ENCODE data around the gene OMA1.
"Not testable (repeated sequence)": the region's sequence is repeated elsewhere in the genome, so short reads cannot be mapped to it uniquely, and the experiment has no call there.

The OMA1 gene

GRCh38 chr1:58546520-58547308 is at the start of gene OMA1:
TSS of gene OMA1 (minus strand) at chr1:58546726. CDS start at chr1:58539294, 7,432 bp downstream.
- peak; percentile 70 for DNase-seq

- DNase-seq: no peak
These were observed 48.0 kb upstream of the OMA1 start for GRCh38 chr1:58594546-58594945.

GRCh38 chr1:58592522-58593134 is 46.1 kb upstream of the OMA1 start:
- DNase-seq: no peak

- no peak for DNase-seq
These were observed 45.3 kb upstream of the OMA1 start for GRCh38 chr1:58591806-58592205.

GRCh38 chr1:58590019-58590418 is 43.5 kb upstream of the OMA1 start:
- no peak for DNase-seq

GRCh38 chr1:58588396-58588795 is 41.9 kb upstream of the OMA1 start:
- no peak for DNase-seq

GRCh38 chr1:58587667-58588066 is 41.1 kb upstream of the OMA1 start:
- DNase-seq: no peak

- no peak for DNase-seq
These were observed 39.7 kb upstream of the OMA1 start for GRCh38 chr1:58586271-58586670.

- no peak for DNase-seq
These were observed 39.1 kb upstream of the OMA1 start for GRCh38 chr1:58585581-58586151.

- no peak for DNase-seq
These were observed 38.6 kb upstream of the OMA1 start for GRCh38 chr1:58585166-58585565.

- DNase-seq: no peak
These were observed 37.8 kb upstream of the OMA1 start for GRCh38 chr1:58584082-58584895.

- no peak for DNase-seq
These were observed 37.0 kb upstream of the OMA1 start for GRCh38 chr1:58583496-58583895.

- not testable (repeated sequence) for DNase-seq
These were observed 35.6 kb upstream of the OMA1 start for GRCh38 chr1:58582143-58582542.

GRCh38 chr1:58581641-58582040 is 35.1 kb upstream of the OMA1 start:
- no peak for DNase-seq

GRCh38 chr1:58580186-58580585 is 33.7 kb upstream of the OMA1 start:
- DNase-seq: no peak

- no peak for DNase-seq
These were observed 31.1 kb upstream of the OMA1 start for GRCh38 chr1:58577654-58578030.

- no peak for DNase-seq
These were observed 30.5 kb upstream of the OMA1 start, which contains the start of gene TACSTD2 for GRCh38 chr1:58576727-58577653. TSS of gene TACSTD2 (minus strand) at chr1:58577252. CDS start at chr1:58577156, 96 bp downstream.

GRCh38 chr1:58576325-58576726 is 29.8 kb upstream of the OMA1 start:
- no peak for DNase-seq

GRCh38 chr1:58575551-58576324 is 29.2 kb upstream of the OMA1 start:
- DNase-seq: no peak

GRCh38 chr1:58574816-58575215 is 28.3 kb upstream of the OMA1 start:
- no peak for DNase-seq
